Endodermal cell (in vitro differentiated cells): ENCODE results near the gene TOGARAM1. TPM values are rescaled to one million over a fixed set of nuclear protein-coding genes. Genes with fewer than 3 reads are reported as not detected.
A peak's percentile ranks its signal among the peaks of the same experiment; 100 is the strongest.

Experiments
- DNase-seq: peaks from one replicate; pipeline ENCODE4 v3.0.0-alpha.2; 2017
- H3K27ac ChIP-seq: 2 replicates; pipeline ENCODE4 v1.5.1; 2013; ENCODE audit warnings: mild to moderate bottlenecking, low read depth, low read length, moderate library complexity
- H3K27me3 ChIP-seq: 2 replicates; pipeline ENCODE4 v1.6.1; 2013; ENCODE audit warnings: mild to moderate bottlenecking, low read length, moderate library complexity; ENCODE audit not compliant: insufficient read depth, control insufficient read depth, poor library complexity, severe bottlenecking
- H3K36me3 ChIP-seq: 2 replicates; pipeline ENCODE4 v1.7.0; 2013; ENCODE audit warnings: mild to moderate bottlenecking, low read length, moderate library complexity; ENCODE audit not compliant: control insufficient read depth, insufficient read depth
- H3K4me1 ChIP-seq: one replicate; pipeline ENCODE4 v1.7.0; 2013; ENCODE audit warnings: low read length; ENCODE audit not compliant: control insufficient read depth, insufficient read depth
- H3K4me3 ChIP-seq: 2 replicates; pipeline ENCODE4 v1.5.1; 2013; ENCODE audit warnings: mild to moderate bottlenecking, low read length, moderate library complexity
- H3K9ac ChIP-seq: 2 replicates; pipeline ENCODE4 v1.6.1; 2013; ENCODE audit warnings: mild to moderate bottlenecking, low read length, moderate library complexity; ENCODE audit not compliant: poor library complexity, severe bottlenecking; ENCODE audit errors: extremely low read depth
- H3K9me3 ChIP-seq: 2 replicates; pipeline ENCODE4 v1.6.1; 2013; ENCODE audit warnings: mild to moderate bottlenecking, low read length, moderate library complexity; ENCODE audit not compliant: control insufficient read depth
- H3K27ac Mint-ChIP-seq: 2 replicates; pipeline ENCODE4 v1.8.0; 2020; ENCODE audit warnings: mixed read lengths
- H3K27me3 Mint-ChIP-seq: 2 replicates; pipeline ENCODE4 v1.8.0; 2021; ENCODE audit warnings: mild to moderate bottlenecking, mixed read lengths; ENCODE audit not compliant: insufficient read depth
- H3K36me3 Mint-ChIP-seq: 2 replicates; pipeline ENCODE4 v1.8.0; 2020; ENCODE audit warnings: low read depth, mixed read lengths
- H3K4me1 Mint-ChIP-seq: 2 replicates; pipeline ENCODE4 v1.8.0; 2020; ENCODE audit warnings: mixed read lengths
- H3K4me3 Mint-ChIP-seq: 2 replicates; pipeline ENCODE4 v1.8.0; 2020; ENCODE audit warnings: mild to moderate bottlenecking, moderate library complexity, mixed read lengths
- H3K9me3 Mint-ChIP-seq: 2 replicates; pipeline ENCODE4 v1.8.0; 2020; ENCODE audit warnings: mild to moderate bottlenecking, mixed read lengths
- CTCF ChIP-seq: fragments of 200-600 bp; sonication (generic); conservative IDR thresholded peaks from 2 replicates; pipeline ENCODE4 v1.5.0; 2021; ENCODE audit warnings: antibody characterized with exemption, mild to moderate bottlenecking
- whole genome bisulfite sequencing, 2 experiments: methylation state at CpG; one replicate each; pipeline versions ENCODE4 v1.1.5 to v1.1.7; 2013; ENCODE audit warnings: missing lambda C conversion rate in 2 of 2, mixed read lengths in 1 of 2; ENCODE audit not compliant: insufficient coverage in 1 of 2, insufficient read length in 1 of 2; 5-methylcytosine and 5-hydroxymethylcytosine counted together
- total RNA-seq, 2 donors: library from RNA; stranded (reverse); fragmentation: NEBNext Ultra II Directional in 1 of 2; extraction: Animal tissue kit (Norgen Biotek cat#: 25700) in 1 of 2; gene quantifications; 2 replicates in 1 of 2; 3 replicates in 1 of 2; pipeline ENCODE4 v1.2.1, GENCODE V29; 2021

Gene TOGARAM1
- total RNA-seq, 2 donors from 2014 or later, result 12.3 to 13.7 TPM

GRCh38 chr14:45068396-45068795 is 106.4 kb downstream of the TOGARAM1 start:
- WGBS, 2 experiments, result 94 to 100% methylated on average over 1 to 3 of the region's 3 CpGs
- H3K36me3 Mint-ChIP-seq, result peaks cover 36% of the 10 kb centered on the region
- H3K27ac Mint-ChIP-seq, result no peak overlapping the region
- peaks cover 22% of the 10 kb centered on the region for H3K36me3 ChIP-seq
- no peak overlapping the region for H3K9ac ChIP-seq
- peaks cover 10% of the 10 kb centered on the region for H3K9me3 Mint-ChIP-seq
- no peaks in the 10 kb centered on the region for H3K27me3 ChIP-seq
- H3K4me1 Mint-ChIP-seq, result peaks cover 11% of the 10 kb centered on the region
- peaks cover 6% of the 10 kb centered on the region for H3K4me1 ChIP-seq
- H3K4me3 ChIP-seq, result no peak overlapping the region
- peaks cover 9% of the 10 kb centered on the region for H3K9me3 ChIP-seq
- no peak overlapping the region for H3K27ac ChIP-seq
- H3K27me3 Mint-ChIP-seq, result no peaks in the 10 kb centered on the region
- no peak for DNase-seq
- no peak for TF ChIP-seq CTCF
- no peak overlapping the region for H3K4me3 Mint-ChIP-seq

GRCh38 chr14:45070215-45070614 is 108.2 kb downstream of the TOGARAM1 start:
- peaks cover 9% of the 10 kb centered on the region for H3K4me1 Mint-ChIP-seq
- no peak overlapping the region for H3K4me3 Mint-ChIP-seq
- H3K4me1 ChIP-seq, result peaks cover 6% of the 10 kb centered on the region
- H3K36me3 ChIP-seq, result peaks cover 29% of the 10 kb centered on the region
- H3K27ac Mint-ChIP-seq, result no peak overlapping the region
- H3K9me3 ChIP-seq, result peaks cover 9% of the 10 kb centered on the region
- TF ChIP-seq CTCF, result no peak
- H3K27ac ChIP-seq, result no peak overlapping the region
- H3K36me3 Mint-ChIP-seq, result peaks cover 27% of the 10 kb centered on the region
- peaks cover 6% of the 10 kb centered on the region for H3K9me3 Mint-ChIP-seq
- H3K27me3 Mint-ChIP-seq, result no peaks in the 10 kb centered on the region
- H3K4me3 ChIP-seq, result no peak overlapping the region
- WGBS, 2 experiments, result 80 to 100% methylated on average over 1 of the region's 1 CpG
- DNase-seq, result no peak
- no peak overlapping the region for H3K9ac ChIP-seq
- H3K27me3 ChIP-seq, result no peaks in the 10 kb centered on the region

- Mint-ChIP-seq H3K36me3 (peaks cover 25% of the 10 kb centered on the region), H3K27ac (peak overlapping the region; percentile 28)
- TF ChIP-seq CTCF, result no peak
Observed at GRCh38 chr14:45072126-45072525, 110.1 kb downstream of the TOGARAM1 start.

More at GRCh38 chr14:45072126-45072525, 110.1 kb downstream of the TOGARAM1 start:
- Histone ChIP-seq H3K27me3 (no peaks in the 10 kb centered on the region), H3K36me3 (peaks cover 25% of the 10 kb centered on the region), H3K9me3 (peaks cover 9% of the 10 kb centered on the region), H3K27ac (no peak overlapping the region), H3K4me1 (no peaks in the 10 kb centered on the region), H3K4me3 (no peak overlapping the region), H3K9ac (no peak overlapping the region)
- H3K4me1 Mint-ChIP-seq, result peaks cover 10% of the 10 kb centered on the region
- H3K4me3 Mint-ChIP-seq, result no peak overlapping the region
- no peaks in the 10 kb centered on the region for H3K27me3 Mint-ChIP-seq
- H3K9me3 Mint-ChIP-seq, result peaks cover 6% of the 10 kb centered on the region
- 94 to 98% methylated on average over 6 of the region's 6 CpGs for WGBS, 2 experiments
- DNase-seq, result no peak
